ENCODE data around the gene CERCAM.

DNA sequence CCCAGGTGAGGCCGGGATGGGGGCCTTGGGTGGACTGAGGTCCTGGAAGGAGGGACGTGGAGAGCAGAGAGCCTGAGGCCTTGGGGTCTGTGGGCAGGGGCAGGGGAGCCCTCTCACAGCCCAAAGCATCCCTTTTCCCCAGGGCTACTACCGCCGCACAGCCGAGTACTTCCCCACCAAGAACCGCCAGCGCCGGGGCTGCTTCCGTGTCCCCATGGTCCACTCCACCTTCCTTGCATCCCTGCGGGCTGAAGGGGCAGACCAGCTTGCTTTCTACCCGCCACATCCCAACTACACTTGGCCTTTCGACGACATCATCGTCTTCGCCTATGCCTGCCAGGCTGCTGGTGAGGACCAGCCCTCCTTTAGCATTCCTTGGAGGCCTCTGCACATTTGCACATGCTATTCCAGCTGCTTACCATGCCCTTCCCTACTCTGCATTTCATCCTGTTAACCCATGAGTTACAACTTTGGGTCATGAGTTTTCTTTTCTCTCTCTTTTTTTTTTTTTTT lies 3.7 kb downstream of the CERCAM start:
- TF ChIP-seq, protein P1, sequence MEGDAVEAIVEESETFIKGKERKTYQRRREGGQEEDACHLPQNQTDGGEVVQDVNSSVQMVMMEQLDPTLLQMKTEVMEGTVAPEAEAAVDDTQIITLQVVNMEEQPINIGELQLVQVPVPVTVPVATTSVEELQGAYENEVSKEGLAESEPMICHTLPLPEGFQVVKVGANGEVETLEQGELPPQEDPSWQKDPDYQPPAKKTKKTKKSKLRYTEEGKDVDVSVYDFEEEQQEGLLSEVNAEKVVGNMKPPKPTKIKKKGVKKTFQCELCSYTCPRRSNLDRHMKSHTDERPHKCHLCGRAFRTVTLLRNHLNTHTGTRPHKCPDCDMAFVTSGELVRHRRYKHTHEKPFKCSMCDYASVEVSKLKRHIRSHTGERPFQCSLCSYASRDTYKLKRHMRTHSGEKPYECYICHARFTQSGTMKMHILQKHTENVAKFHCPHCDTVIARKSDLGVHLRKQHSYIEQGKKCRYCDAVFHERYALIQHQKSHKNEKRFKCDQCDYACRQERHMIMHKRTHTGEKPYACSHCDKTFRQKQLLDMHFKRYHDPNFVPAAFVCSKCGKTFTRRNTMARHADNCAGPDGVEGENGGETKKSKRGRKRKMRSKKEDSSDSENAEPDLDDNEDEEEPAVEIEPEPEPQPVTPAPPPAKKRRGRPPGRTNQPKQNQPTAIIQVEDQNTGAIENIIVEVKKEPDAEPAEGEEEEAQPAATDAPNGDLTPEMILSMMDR (IDR thresholded peaks at IDR 0.05), result no peak
- no peak for TF ChIP-seq POLR2AphosphoS5 (IDR thresholded peaks at IDR 0.05)

All from suprapubic skin (tissue), 3 donors.